K562 (cell line): ENCODE measurements around the gene MED16. TPM values are rescaled to one million over a fixed set of nuclear protein-coding genes. Genes with fewer than 3 reads are reported as not detected.

Experiments used
- ATAC-seq: fragments of 200-7000 bp; cut with Tn5 transposase; 3 replicates; pipeline ENCODE4 v1.9.1; 2020; ENCODE audit warnings: moderate library complexity
- BruUV-seq: library from RNA; stranded (reverse); fragments of 400-500 nt; replicated peaks from 2 replicates; lab custom pipeline; 2021; lab: Mats Ljungman, UMichigan
- CTCF ChIA-PET: fragments of 300-600 bp; formaldehyde crosslinking; extraction: SDS; loops from one replicate; lab custom pipeline; 2021; ENCODE audit warnings: low intra/inter-chr PET ratio; lab: Yijun Ruan, JAX
- POLR2A ChIA-PET: fragments of 300-600, 350-650 bp; sonication (Branson Sonifier 250); formaldehyde crosslinking; extraction: SDS; loops from one replicate; lab custom pipeline; 2021; ENCODE audit warnings: antibody characterized with exemption, inconsistent platforms; lab: Yijun Ruan, JAX
- DNase-seq, 4 experiments: peaks; one replicate each; pipeline versions ENCODE4 v3.0.0 to v3.0.0-alpha.2; 2011 to 2018; ENCODE audit warnings: low spot score in 3 of 4, mixed read lengths in 3 of 4; ENCODE audit errors: extremely low read depth in 1 of 4
- FAIRE-seq: peaks from 2 replicates; lab custom pipeline; 2011; peaks lifted over from hg19 to GRCh38; lab: Jason Lieb, UNC
- H2AFZ ChIP-seq: 2 replicates; pipeline ENCODE4 v1.6.0; 2011; ENCODE audit warnings: low read depth, low read length, control low read depth, inconsistent platforms
- H3K27ac ChIP-seq: fragments of 200-600 bp; 3 replicates; pipeline ENCODE4 v1.8.0; 2011; ENCODE audit warnings: low read depth, mild to moderate bottlenecking, control low read depth, inconsistent platforms, low read length, moderate library complexity, mixed read lengths; ENCODE audit errors: extremely low read depth
- H3K27me3 ChIP-seq, 2 experiments: fragments of 300-600 bp in 1 of 2; 2 replicates in 1 of 2; 3 replicates in 1 of 2; pipeline versions ENCODE4 v1.6.0 to v1.8.0; 2011; ENCODE audit warnings: inconsistent platforms in 2 of 2, low read length in 2 of 2, mild to moderate bottlenecking in 1 of 2, mixed read lengths in 1 of 2, moderate library complexity in 1 of 2; ENCODE audit not compliant: control insufficient read depth in 2 of 2, insufficient read depth in 2 of 2
- H3K36me3 ChIP-seq: fragments of 300-600 bp; 3 replicates; pipeline ENCODE4 v1.8.0; 2011; ENCODE audit warnings: mild to moderate bottlenecking, low read length, inconsistent platforms; ENCODE audit not compliant: control insufficient read depth, insufficient read depth
- H3K4me1 ChIP-seq, 2 experiments: fragments of 200-600 bp in 1 of 2; replicated peaks in 1 of 2; 2 replicates in 1 of 2; 3 replicates in 1 of 2; pipeline versions ENCODE4 v1.5.1 to v1.8.0; 2011; ENCODE audit warnings: inconsistent platforms in 2 of 2, low read length in 2 of 2, mild to moderate bottlenecking in 1 of 2, mixed read lengths in 1 of 2, moderate library complexity in 1 of 2; ENCODE audit not compliant: control insufficient read depth in 2 of 2, insufficient read depth in 2 of 2
- H3K4me2 ChIP-seq: 2 replicates; pipeline ENCODE4 v1.6.1; 2011; ENCODE audit warnings: low read length, control low read depth, inconsistent platforms, mixed read lengths; ENCODE audit not compliant: insufficient read depth
- H3K4me3 ChIP-seq: fragments of 200-600 bp; sonication (generic), shearing (Covaris generic); 2 replicates; pipeline ENCODE4 v1.5.1; 2016; ENCODE audit warnings: control low read depth, inconsistent platforms
- H3K79me2 ChIP-seq: fragments of 200-600 bp; 3 replicates; pipeline ENCODE4 v1.8.0; 2011; ENCODE audit warnings: low read length, inconsistent platforms; ENCODE audit not compliant: control insufficient read depth, insufficient read depth
- H3K9ac ChIP-seq, 2 experiments: 2 replicates each; pipeline versions ENCODE4 v1.6.0 to v1.6.1; 2011; ENCODE audit warnings: low read depth in 2 of 2, low read length in 2 of 2, control low read depth in 1 of 2, inconsistent platforms in 1 of 2, mild to moderate bottlenecking in 1 of 2, mixed read lengths in 1 of 2; ENCODE audit not compliant: insufficient read depth in 1 of 2
- H3K9me1 ChIP-seq: one replicate; pipeline ENCODE4 v1.6.0; 2011; ENCODE audit warnings: inconsistent platforms, mild to moderate bottlenecking, low read length, moderate library complexity; ENCODE audit not compliant: control insufficient read depth, insufficient read depth
- H3K9me3 ChIP-seq: replicated peaks from 2 replicates; pipeline ENCODE4 v1.5.1; 2011; ENCODE audit warnings: low read depth, low read length, inconsistent platforms; ENCODE audit not compliant: control insufficient read depth, insufficient read depth
- H4K20me1 ChIP-seq: replicated peaks from 2 replicates; pipeline ENCODE4 v1.6.1; 2011; ENCODE audit warnings: low read length, inconsistent platforms, mixed read lengths; ENCODE audit not compliant: control insufficient read depth, insufficient read depth
- AFF4 ChIP-seq: sonication (generic); formaldehyde crosslinking; IDR thresholded peaks from 2 replicates; pipeline ENCODE4 v1.8.0; 2023; ENCODE audit warnings: mild to moderate bottlenecking, missing genetic modification reagents
- FIP1L1 ChIP-seq: fragments of 200-400 bp; formaldehyde crosslinking; IDR thresholded peaks from 2 replicates; pipeline ENCODE4 v1.6.1; 2018; ENCODE audit warnings: mild to moderate bottlenecking, low read depth, low read length; ENCODE audit not compliant: poor library complexity, severe bottlenecking
- KDM2B ChIP-seq: fragments of 250-450 bp; sonication (Bioruptor Pico); IDR thresholded peaks from 2 replicates; pipeline ENCODE4 v1.8.0; 2021; ENCODE audit warnings: mild to moderate bottlenecking, moderate library complexity
- KLF16 ChIP-seq: IDR thresholded peaks from 2 replicates; pipeline ENCODE4 v1.6.1; 2016; ENCODE audit warnings: antibody characterized with exemption
- NFIC ChIP-seq: fragments of 450-650 bp; IDR thresholded peaks from 2 replicates; pipeline ENCODE4 v1.6.1; 2017; ENCODE audit warnings: mild to moderate bottlenecking, inconsistent platforms
- PHTF2 ChIP-seq: fragments of 250-450 bp; sonication (Bioruptor Pico); IDR thresholded peaks from 2 replicates; pipeline ENCODE4 v1.5.0; 2021; ENCODE audit warnings: mild to moderate bottlenecking
- PML ChIP-seq: IDR thresholded peaks from 2 replicates; pipeline ENCODE4 v1.6.1; 2012; ENCODE audit warnings: low read length, inconsistent platforms
- PTBP1 ChIP-seq: fragments of 200-400 bp; formaldehyde crosslinking; IDR thresholded peaks from 2 replicates; pipeline ENCODE4 v1.6.1; 2017; ENCODE audit warnings: low read depth, low read length
- ZNF57 ChIP-seq: fragments of 450-650 bp; formaldehyde crosslinking; IDR thresholded peaks from 2 replicates; pipeline ENCODE4 v1.4.0; 2020; ENCODE audit warnings: mild to moderate bottlenecking, moderate library complexity
- ZNF830 ChIP-seq: fragments of 250-450 bp; sonication (Bioruptor Pico); IDR thresholded peaks from 2 replicates; pipeline ENCODE4 v1.5.0; 2021; ENCODE audit warnings: mild to moderate bottlenecking
- WGBS: fragments of 100-300 bp; shearing (Covaris generic); methylation state at CpG from one replicate; pipeline ENCODE4 v1.1.6; 2016; ENCODE audit warnings: low coverage, mixed read lengths; ENCODE audit not compliant: insufficient coverage; ENCODE audit errors: missing lambda C conversion rate; 5-methylcytosine and 5-hydroxymethylcytosine counted together
- in situ Hi-C: fragments of 300-500 bp; cut with MboI; formaldehyde crosslinking; loops from 4 replicates; pipeline ENCODE4 v1.15.0; 2018; ENCODE audit warnings: inconsistent platforms, mixed read lengths
- intact Hi-C: fragments of 100-400 bp; cut with micrococcal nuclease; formaldehyde crosslinking; loops from 2 replicates; pipeline ENCODE4 v1.14.2; 2022
- polyA plus RNA-seq, 8 experiments: library from polyadenylated mRNA; depleted of rRNA in 4 of 8; stranded (reverse) in 5 of 8; unstranded in 3 of 8; fragments of >200 nt; fragmentation: Nextera tagmentation in 2 of 8; fragmentation: Illumina TruSeq in 1 of 8; extraction: Ambion mirVana in 2 of 8; extraction: Trizol in 1 of 8; gene quantifications; 2 replicates each; pipeline versions ENCODE4 v1.2.1 to v1.2.3, GENCODE V29; 2011 to 2014; ENCODE audit warnings: inconsistent platforms in 1 of 8, missing spikeins in 1 of 8
- total RNA-seq, 7 experiments: library from RNA; depleted of rRNA in 6 of 7; stranded (reverse); fragments of >200 nt in 6 of 7; fragmentation: Illumina TruSeq in 2 of 7; extraction: Trizol in 2 of 7; gene quantifications; 2 replicates each; pipeline versions ENCODE4 v1.2.1 to v1.2.3, GENCODE V29; 2011 to 2021; ENCODE audit warnings: low replicate concordance in 1 of 7
- TF ChIP-seq, protein P1 (sequence below): fragments of 250-450 bp; sonication (Bioruptor Pico); IDR thresholded peaks from 2 replicates; pipeline ENCODE4 v1.5.0; 2020; ENCODE audit warnings: mild to moderate bottlenecking
- TF ChIP-seq, protein P2 (sequence below): fragments of 450-650 bp; IDR thresholded peaks from 2 replicates; pipeline ENCODE4 v1.6.1; 2017; ENCODE audit warnings: antibody characterized with exemption, mild to moderate bottlenecking

Gene MED16
- total and polyA plus RNA-seq, 9 of the 15 experiments (the other 6 are each of a cell fraction or from before 2014, with no cell fraction given) = 0.89 to 59.9 (median 8.6) TPM

- ATAC-seq (no peak), DNase-seq (peak in 1 of 4 experiments; percentile 56), FAIRE-seq (peak; percentile 76)
- Histone ChIP-seq H3K4me1 (peaks cover 16 to 78% of the 10 kb centered on the region in 2 experiments), H3K9ac (peak overlapping the region; percentile 34 to 86; a peak in 3 of 4 replicates), H3K4me2 (no peak overlapping the region), H3K27me3 (no peaks in the 10 kb centered on the region), H3K4me3 (no peak overlapping the region), H3K9me1 (no peaks in the 10 kb centered on the region), H3K36me3 (peaks cover 71% of the 10 kb centered on the region; the same call in 2 of the 3 replicates), H3K9me3 (no peaks in the 10 kb centered on the region), H4K20me1 (no peaks in the 10 kb centered on the region; the same call in 1 of the 2 replicates), H3K27ac (peak overlapping the region; percentile 59), H2AFZ (no peak overlapping the region), H3K79me2 (no peaks in the 10 kb centered on the region)
- in situ Hi-C loops (no loop called here), intact Hi-C loops (no loop called here)
- BruUV-seq = TSS peak; percentile 30
- CTCF ChIA-PET = no interaction called here
- POLR2A ChIA-PET = interaction anchor here (0.5 to 0.6 kb wide), 2 partner anchors 47 to 71 kb away, joined by 4 read pairs; no protein-coding TSS in a partner anchor
- 65% methylated on average over 27 of the region's 29 CpGs for whole genome bisulfite sequencing
- 0 out of 2 replicates have a peak, but pooled peaks have one; percentile 48 for TF ChIP-seq PTBP1
- TF ChIP-seq KLF16 = no peak
- TF ChIP-seq, protein P1, sequence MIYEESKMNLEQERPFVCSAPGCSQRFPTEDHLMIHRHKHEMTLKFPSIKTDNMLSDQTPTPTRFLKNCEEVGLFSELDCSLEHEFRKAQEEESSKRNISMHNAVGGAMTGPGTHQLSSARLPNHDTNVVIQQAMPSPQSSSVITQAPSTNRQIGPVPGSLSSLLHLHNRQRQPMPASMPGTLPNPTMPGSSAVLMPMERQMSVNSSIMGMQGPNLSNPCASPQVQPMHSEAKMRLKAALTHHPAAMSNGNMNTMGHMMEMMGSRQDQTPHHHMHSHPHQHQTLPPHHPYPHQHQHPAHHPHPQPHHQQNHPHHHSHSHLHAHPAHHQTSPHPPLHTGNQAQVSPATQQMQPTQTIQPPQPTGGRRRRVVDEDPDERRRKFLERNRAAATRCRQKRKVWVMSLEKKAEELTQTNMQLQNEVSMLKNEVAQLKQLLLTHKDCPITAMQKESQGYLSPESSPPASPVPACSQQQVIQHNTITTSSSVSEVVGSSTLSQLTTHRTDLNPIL (CRISPR knock-in tag) = no peak
- TF ChIP-seq PHTF2 = no peak
- no peak for TF ChIP-seq NFIC
- no peak for TF ChIP-seq KDM2B
- no peak for TF ChIP-seq ZNF830 (CRISPR knock-in tag)
- TF ChIP-seq, protein P2, sequence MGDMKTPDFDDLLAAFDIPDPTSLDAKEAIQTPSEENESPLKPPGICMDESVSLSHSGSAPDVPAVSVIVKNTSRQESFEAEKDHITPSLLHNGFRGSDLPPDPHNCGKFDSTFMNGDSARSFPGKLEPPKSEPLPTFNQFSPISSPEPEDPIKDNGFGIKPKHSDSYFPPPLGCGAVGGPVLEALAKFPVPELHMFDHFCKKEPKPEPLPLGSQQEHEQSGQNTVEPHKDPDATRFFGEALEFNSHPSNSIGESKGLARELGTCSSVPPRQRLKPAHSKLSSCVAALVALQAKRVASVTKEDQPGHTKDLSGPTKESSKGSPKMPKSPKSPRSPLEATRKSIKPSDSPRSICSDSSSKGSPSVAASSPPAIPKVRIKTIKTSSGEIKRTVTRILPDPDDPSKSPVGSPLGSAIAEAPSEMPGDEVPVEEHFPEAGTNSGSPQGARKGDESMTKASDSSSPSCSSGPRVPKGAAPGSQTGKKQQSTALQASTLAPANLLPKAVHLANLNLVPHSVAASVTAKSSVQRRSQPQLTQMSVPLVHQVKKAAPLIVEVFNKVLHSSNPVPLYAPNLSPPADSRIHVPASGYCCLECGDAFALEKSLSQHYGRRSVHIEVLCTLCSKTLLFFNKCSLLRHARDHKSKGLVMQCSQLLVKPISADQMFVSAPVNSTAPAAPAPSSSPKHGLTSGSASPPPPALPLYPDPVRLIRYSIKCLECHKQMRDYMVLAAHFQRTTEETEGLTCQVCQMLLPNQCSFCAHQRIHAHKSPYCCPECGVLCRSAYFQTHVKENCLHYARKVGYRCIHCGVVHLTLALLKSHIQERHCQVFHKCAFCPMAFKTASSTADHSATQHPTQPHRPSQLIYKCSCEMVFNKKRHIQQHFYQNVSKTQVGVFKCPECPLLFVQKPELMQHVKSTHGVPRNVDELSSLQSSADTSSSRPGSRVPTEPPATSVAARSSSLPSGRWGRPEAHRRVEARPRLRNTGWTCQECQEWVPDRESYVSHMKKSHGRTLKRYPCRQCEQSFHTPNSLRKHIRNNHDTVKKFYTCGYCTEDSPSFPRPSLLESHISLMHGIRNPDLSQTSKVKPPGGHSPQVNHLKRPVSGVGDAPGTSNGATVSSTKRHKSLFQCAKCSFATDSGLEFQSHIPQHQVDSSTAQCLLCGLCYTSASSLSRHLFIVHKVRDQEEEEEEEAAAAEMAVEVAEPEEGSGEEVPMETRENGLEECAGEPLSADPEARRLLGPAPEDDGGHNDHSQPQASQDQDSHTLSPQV = peak; percentile 31; the same call in 1 of the 2 replicates
- TF ChIP-seq ZNF57 (CRISPR knock-in tag) = no peak
- TF ChIP-seq PML = no peak
- TF ChIP-seq FIP1L1 = peak; percentile 47
- 0 out of 2 replicates have a peak, but pooled peaks have one; percentile 36 for TF ChIP-seq AFF4 (CRISPR knock-in tag)
Measured at GRCh38 chr19:869245-870177, 23.5 kb downstream of the MED16 start.
